Stimulated activated CD8-positive, alpha-beta memory T cell treated with anti-CD3 and anti-CD28 coated beads, Interleukin-12 subunit alpha, Interleukin-12 subunit beta, amount 100 ng/mL, for 24 hours (primary cell): ENCODE results near the gene TXNDC11.

Experiments
- DNase-seq: peaks from one replicate; pipeline ENCODE4 v3.0.0-alpha.2; 2020; ENCODE audit errors: extremely low read depth

The TXNDC11 gene

GRCh38 chr16:11675561-11676511 lies 66.8 kb downstream of the TXNDC11 start:
- no peak for DNase-seq

GRCh38 chr16:11674818-11675560 lies 67.7 kb downstream of the TXNDC11 start:
- DNase-seq: no peak

- no peak for DNase-seq
Measured at GRCh38 chr16:11674001-11674817, 68.4 kb downstream of the TXNDC11 start.

- no peak for DNase-seq
Measured at GRCh38 chr16:11673091-11674000, 69.3 kb downstream of the TXNDC11 start.

- DNase-seq: no peak
Measured at GRCh38 chr16:11672206-11673090, 70.2 kb downstream of the TXNDC11 start.

- DNase-seq: no peak
Measured at GRCh38 chr16:11671676-11672075, 71.0 kb downstream of the TXNDC11 start.

GRCh38 chr16:11671271-11671670 lies 71.4 kb downstream of the TXNDC11 start:
- no peak for DNase-seq

GRCh38 chr16:11670171-11671131 lies 72.2 kb downstream of the TXNDC11 start:
- no peak for DNase-seq

- no peak for DNase-seq
Measured at GRCh38 chr16:11669380-11670146, 73.1 kb downstream of the TXNDC11 start.

GRCh38 chr16:11668623-11669379 lies 73.9 kb downstream of the TXNDC11 start:
- no peak for DNase-seq

- DNase-seq: peak; percentile 67
Measured at GRCh38 chr16:11667824-11668622, 74.6 kb downstream of the TXNDC11 start, which contains the start of gene SNN. Gene SNN, plus strand, starts transcription at chr16:11668455. Its CDS starts 7,605 bp downstream, at chr16:11676060.

- DNase-seq: no peak
Measured at GRCh38 chr16:11667221-11667823, 75.3 kb downstream of the TXNDC11 start.

GRCh38 chr16:11666103-11667055 lies 76.3 kb downstream of the TXNDC11 start:
- no peak for DNase-seq

GRCh38 chr16:11665071-11665491 lies 77.6 kb downstream of the TXNDC11 start:
- no peak for DNase-seq

GRCh38 chr16:11662582-11662981 lies 80.1 kb downstream of the TXNDC11 start:
- DNase-seq: no peak
